Erythroblast (primary cell): ENCODE measurements around the gene VWA3B.
"Not testable (repeated sequence)": the region's sequence is repeated elsewhere in the genome, so short reads cannot be mapped to it uniquely, and the experiment has no call there.

Experiments
- GATA1 ChIP-seq: IDR thresholded peaks from 2 replicates; pipeline ENCODE4 v1.6.1; 2011; ENCODE audit warnings: low read depth, mild to moderate bottlenecking, control low read depth, low read length, moderate library complexity
- POLR2A ChIP-seq: IDR thresholded peaks from 2 replicates; pipeline ENCODE4 v1.6.1; 2011; ENCODE audit warnings: mild to moderate bottlenecking, low read length

GRCh38 chr2:98138978-98139377 lies 52.0 kb downstream of the VWA3B start:
- not testable (repeated sequence) for TF ChIP-seq POLR2A, GATA1
